Measurements from ENCODE around the gene CEACAM3. TPM values are rescaled to one million over a fixed set of nuclear protein-coding genes. Genes with fewer than 3 reads are reported as not detected.

Gene CEACAM3
- total RNA-seq, 1 experiment from 2014 or later, result not detected

- H3K23ac ChIP-seq (ENCODE audit: insufficient read length, low read depth, low read length), result no peak overlapping the region
- no peak overlapping the region for H4K91ac ChIP-seq (ENCODE audit: insufficient read length, low read depth, low read length)
- Mint-ChIP-seq H3K4me3 (no peak overlapping the region), H3K9me3 (peaks cover 0 to 59% of the 10 kb centered on the region in 2 experiments; a peak in 2 of 5 replicates), H3K27me3 (ENCODE audit: low read depth) (peaks cover 16% of the 10 kb centered on the region), H3K36me3 (ENCODE audit: insufficient read depth in 1 of 3, low read depth in 3 of 3) (no peaks in the 10 kb centered on the region), H3K4me1 (no peaks in the 10 kb centered on the region), H3K27ac (no peak overlapping the region)
- no peak overlapping the region for H3K56ac ChIP-seq (ENCODE audit: insufficient read length, low read depth, low read length)
- no peak overlapping the region for H2AFZ ChIP-seq (ENCODE audit: low read length)
- H3K79me1 ChIP-seq (ENCODE audit: insufficient read depth, low read depth, low read length, poor library complexity, severe bottlenecking), result no peaks in the 10 kb centered on the region
- no peak overlapping the region for H2BK5ac ChIP-seq (ENCODE audit: insufficient read length, low read length)
- no peaks in the 10 kb centered on the region for H3K27me3 ChIP-seq (ENCODE audit: insufficient read depth, low read length)
- H3K27ac ChIP-seq (ENCODE audit: insufficient read length, low read depth, low read length), result no peak overlapping the region
- H3K4me1 ChIP-seq (ENCODE audit: insufficient read depth, low read length), result no peaks in the 10 kb centered on the region
- no peak for TF ChIP-seq CTCF (conservative IDR thresholded peaks at IDR 0.05)
- no peak overlapping the region for H4K8ac ChIP-seq (replicated peaks; ENCODE audit: insufficient read length, low read depth, low read length)
- DNase-seq, result no peak
- no peak overlapping the region for H3K18ac ChIP-seq (ENCODE audit: insufficient read length, low read depth, low read length)
- H3K23me2 ChIP-seq (ENCODE audit: insufficient read length, low read depth, low read length, poor library complexity, severe bottlenecking), result peaks cover 2% of the 10 kb centered on the region
- no peak overlapping the region for H4K5ac ChIP-seq (ENCODE audit: insufficient read length, low read depth, low read length)
- no peak overlapping the region for H2AK5ac ChIP-seq (ENCODE audit: insufficient read length, low read length)
- H2BK15ac ChIP-seq (ENCODE audit: low read depth, low read length), result no peak overlapping the region
- H2BK20ac ChIP-seq (ENCODE audit: low read depth, low read length, poor library complexity, severe bottlenecking), result no peak overlapping the region
- no CpG with 5 or more reads among the region's 13 CpGs for WGBS (ENCODE audit: extremely low coverage, insufficient read length, low lambda C conversion rate)
- H4K20me1 ChIP-seq (ENCODE audit: control insufficient read depth, insufficient read depth, insufficient read length), result no peaks in the 10 kb centered on the region
- H3T11ph ChIP-seq (ENCODE audit: low read length), result no peak overlapping the region
- H3K9me3 ChIP-seq (ENCODE audit: control insufficient read depth, low read depth, low read length), result no peaks in the 10 kb centered on the region
- H2BK12ac ChIP-seq (ENCODE audit: insufficient read length, low read depth, low read length), result no peak overlapping the region
- H3K79me2 ChIP-seq (ENCODE audit: insufficient read depth, low read length), result no peaks in the 10 kb centered on the region
- H3K4me2 ChIP-seq (ENCODE audit: insufficient read depth, insufficient read length, low read length), result no peak overlapping the region
- H3K14ac ChIP-seq (ENCODE audit: insufficient read depth, low read length), result no peak overlapping the region
- no peak overlapping the region for H2BK120ac ChIP-seq (ENCODE audit: low read depth, low read length, poor library complexity, severe bottlenecking)
- H3K4ac ChIP-seq (ENCODE audit: low read depth, low read length), result no peak overlapping the region
- H3K9ac ChIP-seq (ENCODE audit: extremely low read depth, insufficient read length, low read length), result no peak overlapping the region
Measured at GRCh38 chr19:41837981-41838708, 41.8 kb downstream of the CEACAM3 start.
